Measurements from ENCODE around the gene FSTL5.

The FSTL5 gene

DNA sequence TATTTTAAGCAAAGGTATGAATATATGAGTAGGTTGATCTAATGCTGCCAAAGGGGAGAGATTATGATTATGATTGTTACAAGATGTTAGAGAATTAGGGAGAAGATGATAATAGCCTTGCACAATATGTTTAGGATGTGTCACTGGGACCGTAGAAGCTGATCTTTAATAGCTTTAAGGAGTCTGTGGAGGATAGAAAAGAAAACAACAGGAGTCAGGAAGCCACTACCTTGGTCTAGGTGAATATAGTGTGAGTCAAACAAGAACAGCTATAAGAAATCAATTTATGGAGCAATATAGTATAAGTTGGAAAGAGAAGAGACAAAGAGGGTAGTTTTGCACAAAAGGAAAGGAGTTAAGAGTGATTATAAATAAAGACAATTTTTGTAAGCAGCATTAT lies 232.7 kb downstream of the FSTL5 start:
- DNase-seq: no peak

DNA sequence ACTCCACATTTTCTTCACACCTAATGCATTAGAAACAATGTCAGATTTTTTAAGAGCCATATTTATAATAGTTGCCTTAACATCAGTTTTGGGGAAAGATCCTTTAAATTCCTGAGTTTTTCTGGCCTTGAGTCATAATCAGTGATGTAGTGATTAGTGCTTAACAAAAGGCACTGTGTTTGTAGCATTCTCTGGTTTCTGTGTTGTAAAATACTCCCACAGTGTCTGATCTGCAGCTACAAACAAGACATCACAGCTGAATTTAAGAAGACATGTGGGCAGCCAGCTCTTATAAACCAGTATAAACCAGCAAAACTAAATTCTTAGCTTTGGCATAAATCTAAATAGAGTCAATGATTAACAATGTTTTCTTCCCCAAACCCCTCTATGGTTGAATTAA lies 233.8 kb downstream of the FSTL5 start:
- no peak for DNase-seq

DNA sequence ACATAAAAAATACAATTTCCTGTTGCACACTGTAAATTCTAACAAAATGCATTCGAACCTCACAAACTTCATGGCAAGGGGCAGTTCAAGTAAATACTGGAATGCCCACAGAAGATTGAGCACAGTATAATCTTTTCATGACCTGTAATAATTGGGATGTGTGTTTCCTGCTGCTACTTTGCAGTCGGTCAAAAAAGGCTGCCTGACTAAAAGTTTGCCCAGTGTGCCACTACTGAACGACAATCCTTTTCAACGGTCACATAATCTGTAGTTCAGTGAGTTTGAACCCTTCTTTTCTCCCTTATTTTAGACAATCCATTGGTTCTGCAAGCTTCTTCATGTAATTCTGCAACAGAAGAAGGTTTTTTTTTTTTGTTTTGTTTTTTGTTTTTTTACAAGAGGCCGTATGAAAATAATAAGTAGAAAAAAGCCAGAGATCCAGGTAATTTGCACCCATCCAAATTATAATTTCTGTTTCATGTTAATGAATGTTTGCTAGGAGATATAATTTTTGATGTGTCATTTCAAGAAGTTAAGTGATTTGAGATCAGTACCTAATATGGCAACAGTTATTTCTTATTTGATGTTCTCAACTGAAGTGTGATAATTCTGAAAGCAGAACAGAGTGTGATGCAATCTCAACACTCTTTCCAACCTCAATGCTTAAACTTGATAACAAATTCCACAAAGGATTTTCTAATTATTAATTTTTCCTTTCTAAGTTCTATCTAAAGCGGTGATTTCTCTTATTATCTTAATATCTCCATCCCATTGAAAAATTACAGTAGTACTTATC lies 237.6 kb downstream of the FSTL5 start:
- DNase-seq: no peak

DNA sequence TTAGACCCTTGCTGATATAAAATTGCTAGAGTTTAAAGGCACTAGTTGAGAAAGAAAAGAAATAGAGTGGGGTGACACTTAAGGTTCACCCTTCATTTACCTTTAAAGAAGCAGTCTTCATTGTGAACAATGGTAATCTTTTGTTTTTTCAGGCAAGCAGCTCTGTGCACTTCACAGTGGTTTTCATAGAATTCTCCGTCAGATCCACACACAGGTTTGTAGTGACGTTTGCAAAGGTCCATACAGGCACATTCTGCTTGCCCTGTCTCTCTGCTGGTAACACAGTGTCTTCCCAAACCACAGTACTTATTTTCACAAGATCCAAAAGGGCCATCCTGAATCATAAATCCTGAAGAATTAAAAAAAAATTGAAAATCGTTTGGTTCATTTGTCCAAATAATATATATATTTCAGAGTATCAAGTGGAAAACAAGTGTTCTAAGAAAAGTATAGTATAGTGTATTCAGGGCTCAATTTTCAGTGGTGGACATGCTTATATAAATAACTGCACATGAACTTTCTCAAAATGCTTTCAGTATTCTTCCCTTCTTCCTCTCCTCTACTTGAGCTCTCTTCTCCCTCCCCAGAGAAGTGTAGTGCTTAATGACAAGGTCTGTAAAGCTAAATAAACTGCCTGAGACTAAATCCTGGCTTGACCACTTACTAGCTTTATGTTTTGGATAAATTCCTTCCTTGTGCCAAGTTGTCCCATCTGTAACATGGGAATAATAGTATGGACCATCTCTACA lies 243.3 kb downstream of the FSTL5 start:
- DNase-seq: no peak

DNA sequence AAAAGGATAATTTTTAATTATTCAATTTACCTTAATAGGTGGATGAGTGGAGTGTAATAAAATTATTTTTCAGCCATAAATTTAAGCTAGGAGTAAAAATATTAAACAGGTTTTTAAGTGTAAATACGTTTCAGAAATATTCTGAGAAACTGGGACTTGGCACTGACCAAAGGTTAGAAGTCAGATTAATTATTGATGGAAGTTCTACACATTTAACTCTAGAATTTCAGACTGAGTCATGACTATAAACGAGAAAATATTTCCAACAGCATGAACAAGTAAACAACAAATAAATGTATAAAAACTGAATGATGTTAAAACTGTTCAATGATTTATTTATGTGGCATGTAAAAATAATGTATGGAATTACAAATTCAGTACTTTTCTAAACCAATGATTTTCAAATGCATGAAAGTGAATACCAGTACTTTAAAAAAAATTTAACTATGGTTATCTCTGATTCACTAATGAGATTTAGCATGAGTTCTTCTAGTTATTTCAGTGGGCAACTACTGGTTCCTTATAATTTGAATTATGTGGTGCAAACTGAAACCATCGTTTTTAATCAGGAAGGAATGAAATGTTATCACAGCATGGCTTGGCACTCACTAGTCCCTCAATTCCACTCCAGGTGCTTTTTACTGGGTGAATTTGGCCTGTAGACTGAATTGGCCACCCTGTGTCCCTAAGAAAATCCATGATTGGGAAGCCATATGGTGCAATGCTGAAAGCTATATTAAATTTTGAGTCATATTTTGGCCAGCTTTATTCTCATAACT lies 244.2 kb downstream of the FSTL5 start:
- no peak for DNase-seq

DNA sequence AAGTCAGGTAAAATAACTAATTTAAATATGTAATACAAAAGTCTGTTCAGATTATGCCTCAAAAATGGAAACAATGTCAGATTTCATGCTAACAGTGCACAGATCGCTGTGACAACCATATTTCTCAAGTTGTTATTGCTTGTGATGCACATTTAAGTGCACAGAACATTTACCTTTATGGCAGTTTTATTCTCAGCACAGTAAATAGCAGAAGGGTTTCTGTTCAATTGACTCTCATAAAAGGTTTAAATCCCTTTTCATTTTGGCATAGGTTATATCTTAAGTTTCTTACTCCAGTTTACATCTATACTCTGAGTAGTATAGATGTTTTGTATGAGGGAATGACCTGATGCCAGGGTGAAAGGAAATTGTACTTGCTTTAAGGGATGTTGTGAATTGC lies 247.8 kb downstream of the FSTL5 start:
- DNase-seq: no peak

DNA sequence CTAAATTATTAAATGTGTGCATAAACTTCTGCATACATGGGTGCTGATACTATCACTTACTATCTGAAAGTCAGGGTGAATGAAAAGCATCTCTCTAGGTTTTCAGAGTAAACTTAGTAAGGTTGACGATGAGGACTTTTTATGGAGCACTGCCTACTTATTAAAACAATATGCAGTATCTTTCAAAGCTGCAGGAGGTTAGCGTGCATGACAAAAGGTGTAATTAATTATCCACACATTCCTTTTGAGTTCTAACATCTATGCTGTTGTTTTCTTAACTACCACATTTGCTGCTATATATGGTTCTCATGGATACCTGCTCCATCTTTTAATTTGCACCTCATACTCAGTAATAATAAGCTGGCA lies 256.2 kb downstream of the FSTL5 start:
- DNase-seq: no peak

DNA sequence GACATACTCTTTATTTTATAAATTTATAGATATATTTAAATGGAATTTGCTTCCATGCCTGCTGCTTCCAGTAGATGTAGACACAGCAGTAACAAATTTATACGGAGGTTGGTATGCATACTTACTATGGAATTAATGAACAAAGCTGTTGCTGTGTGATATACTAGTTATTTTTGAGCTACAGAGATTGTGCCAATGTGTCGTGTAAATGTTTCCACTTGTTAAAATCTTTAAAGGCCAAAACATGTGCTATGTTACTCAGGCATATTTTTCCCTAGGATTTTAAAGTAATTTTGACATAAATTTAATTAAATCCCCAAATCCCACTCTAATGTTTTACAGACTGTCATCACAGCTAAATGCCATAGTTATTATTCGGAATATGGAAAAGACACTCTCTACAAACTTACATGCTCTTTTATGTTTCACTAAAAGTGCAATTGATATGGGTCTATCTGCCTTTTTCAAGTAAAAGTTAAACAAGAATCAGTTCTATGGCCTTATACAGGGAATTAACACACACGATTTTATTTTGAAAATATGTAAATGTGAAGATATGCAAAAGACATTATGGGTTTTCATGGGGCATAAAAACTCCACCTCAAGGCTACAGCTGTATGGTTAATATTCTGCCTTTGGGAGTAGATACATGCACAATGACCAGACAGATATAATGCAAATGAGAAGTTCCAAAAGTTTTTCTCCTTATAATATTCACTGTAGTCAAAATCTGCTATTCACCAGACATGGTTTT lies 256.8 kb downstream of the FSTL5 start:
- DNase-seq: no peak

DNA sequence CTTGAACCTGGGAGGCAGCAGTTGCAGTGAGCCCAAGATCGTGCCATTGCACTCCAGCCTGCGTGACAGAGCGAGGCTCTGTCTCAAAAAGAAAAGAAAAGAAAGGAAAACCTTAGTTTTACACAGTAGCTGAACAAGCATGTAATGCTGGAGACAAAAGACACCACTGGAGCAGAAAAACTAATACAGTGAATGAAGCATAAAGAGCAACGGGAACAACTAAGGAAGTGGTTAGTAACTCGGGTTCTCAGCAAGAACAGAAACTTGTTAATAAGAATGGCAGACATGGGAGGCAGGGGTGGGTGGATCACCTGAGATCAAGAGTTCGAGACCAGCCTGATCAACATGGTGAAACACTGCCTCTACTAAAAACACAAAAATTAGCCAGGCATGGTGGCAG lies 263.7 kb downstream of the FSTL5 start:
- DNase-seq: no peak

DNA sequence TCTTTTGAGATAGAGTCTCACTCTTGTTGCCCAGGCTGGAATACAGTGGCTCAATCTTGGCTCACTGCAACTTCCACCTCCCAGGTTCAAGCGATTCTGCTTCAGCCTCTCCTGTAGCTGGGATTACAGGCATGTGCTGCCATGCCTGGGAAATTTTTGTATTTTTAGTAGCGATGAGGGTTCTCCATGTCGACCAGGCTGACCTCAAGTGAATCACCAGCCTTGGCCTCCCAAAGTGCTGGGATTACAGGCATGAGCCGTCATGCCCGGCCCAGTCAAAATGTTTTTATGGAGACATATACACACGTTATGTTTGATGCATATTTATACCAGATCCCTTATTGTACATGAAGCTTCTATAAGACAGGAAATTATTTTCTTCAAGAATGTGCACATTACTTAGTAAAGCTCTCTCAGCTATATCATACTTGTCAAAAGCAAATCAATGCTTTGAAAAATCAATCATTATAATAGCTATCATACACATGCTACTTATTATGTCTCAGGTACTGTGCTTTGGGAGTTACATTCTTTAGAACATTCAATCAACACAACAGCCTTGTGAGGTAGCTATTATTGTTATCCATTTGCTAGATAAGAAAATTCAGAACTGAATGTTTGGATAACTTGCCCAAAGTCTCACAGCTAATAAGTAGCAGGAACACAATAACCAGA lies 269.2 kb downstream of the FSTL5 start:
- DNase-seq: no peak

DNA sequence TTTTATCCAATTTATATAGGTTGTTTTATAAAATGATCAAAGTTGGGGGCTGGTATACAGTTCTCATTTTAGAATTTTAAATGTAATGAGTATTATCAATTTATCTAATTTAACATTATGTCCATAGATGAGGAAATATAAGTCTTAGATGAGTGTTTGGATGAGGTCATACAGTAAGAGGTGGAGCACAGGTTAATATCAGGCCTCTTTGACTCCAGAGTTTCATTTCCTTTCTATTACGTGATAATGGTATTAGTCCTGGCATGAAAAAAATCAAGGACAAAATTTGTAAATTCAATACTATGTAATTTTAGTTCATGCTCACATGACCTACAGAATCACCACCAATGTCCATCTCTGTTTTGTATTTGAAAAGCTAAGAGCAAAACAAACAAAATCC lies 269.8 kb downstream of the FSTL5 start:
- no peak for DNase-seq

DNA sequence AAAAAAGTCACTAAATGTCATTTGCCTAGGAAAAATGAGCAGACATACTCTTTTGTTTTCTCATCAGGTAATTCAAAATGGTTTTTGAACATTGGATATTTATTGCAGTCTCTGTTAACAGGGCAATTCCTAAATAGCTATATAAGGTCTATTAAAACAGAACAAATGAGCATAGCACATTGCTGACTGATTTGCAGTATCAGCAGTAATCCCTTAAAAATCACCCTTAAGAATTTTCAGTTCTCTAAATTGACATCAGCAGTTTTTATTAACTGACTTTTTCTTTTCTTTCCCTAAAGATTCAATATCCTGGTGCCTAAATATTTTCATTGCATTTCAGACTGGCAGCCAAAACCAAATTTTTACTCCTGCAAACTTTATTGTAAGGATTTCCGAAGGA lies 270.2 kb downstream of the FSTL5 start:
- DNase-seq: no peak

DNA sequence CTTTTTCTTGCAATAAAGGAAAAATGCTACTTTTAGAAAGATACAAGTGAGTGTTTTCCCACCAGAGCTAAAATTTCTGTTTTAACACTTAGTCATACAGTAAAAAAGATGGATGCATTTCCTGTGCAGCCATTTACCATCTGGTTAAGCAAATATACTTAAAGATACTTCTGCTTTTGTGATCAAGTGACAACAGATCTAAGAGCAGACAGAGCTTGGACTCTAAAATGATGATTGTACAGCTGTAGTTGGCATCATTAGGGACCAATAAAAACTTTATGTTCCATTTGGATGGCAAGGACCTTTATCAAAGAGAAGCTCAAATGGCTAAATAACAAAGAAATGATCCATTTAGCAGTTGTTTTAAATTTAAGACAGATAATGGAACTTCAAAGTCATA lies 270.8 kb downstream of the FSTL5 start:
- no peak for DNase-seq

DNA sequence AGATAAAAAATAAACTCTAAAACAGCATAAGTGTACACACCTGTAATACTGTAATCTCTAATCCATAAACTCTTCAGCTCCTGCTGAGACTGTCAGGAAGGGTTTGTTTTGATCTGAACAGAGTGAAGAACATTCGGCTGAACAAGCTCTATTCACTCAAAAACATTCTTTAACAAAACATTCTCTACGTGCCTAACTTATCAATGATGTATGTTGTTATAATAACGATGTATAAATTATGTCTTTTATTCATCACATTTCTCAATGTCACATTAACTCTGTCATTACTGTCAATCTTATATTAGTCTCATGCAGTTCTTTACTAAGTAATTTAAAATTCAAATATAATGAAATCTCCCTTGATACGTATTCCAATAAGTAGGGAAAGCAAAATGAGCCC lies 280.6 kb downstream of the FSTL5 start:
- no peak for DNase-seq

DNA sequence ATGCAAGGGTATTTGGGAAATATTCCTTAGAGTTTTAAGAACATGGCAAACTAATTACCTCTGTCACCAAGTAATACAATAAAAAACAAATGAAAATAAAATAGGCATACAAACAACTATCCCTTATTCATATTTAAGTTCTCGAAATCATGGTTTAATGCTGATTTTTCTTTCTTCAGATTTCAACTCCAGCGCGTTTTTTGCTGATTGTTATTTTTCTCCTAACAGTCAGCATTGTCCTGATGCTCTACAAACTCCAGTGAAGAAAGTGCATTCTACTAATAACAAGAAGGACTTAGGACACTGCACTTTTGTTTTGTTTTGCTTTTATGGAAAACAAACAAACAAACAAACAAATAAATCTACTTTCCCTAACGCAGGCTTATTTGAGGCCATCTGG lies 282.4 kb downstream of the FSTL5 start:
- no peak for DNase-seq

DNA sequence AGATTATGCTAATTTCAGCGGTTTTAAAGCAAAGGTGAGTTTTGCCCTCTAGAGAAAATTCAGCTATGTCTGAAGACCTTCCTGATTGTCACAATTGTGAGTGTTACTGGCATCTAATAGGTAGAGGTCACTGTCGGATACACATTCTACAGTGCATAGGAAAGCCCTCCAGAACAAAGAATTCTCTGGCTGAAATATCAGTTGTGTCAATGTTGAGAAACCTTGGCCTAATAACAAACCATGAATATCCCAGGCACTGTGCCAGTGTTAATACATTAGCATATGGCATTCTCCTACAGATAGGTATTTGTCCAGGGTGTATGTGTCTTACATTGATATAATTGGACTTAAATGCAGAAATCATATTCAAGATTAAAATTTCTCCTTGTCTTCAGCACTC lies 294.3 kb downstream of the FSTL5 start:
- DNase-seq: no peak

DNA sequence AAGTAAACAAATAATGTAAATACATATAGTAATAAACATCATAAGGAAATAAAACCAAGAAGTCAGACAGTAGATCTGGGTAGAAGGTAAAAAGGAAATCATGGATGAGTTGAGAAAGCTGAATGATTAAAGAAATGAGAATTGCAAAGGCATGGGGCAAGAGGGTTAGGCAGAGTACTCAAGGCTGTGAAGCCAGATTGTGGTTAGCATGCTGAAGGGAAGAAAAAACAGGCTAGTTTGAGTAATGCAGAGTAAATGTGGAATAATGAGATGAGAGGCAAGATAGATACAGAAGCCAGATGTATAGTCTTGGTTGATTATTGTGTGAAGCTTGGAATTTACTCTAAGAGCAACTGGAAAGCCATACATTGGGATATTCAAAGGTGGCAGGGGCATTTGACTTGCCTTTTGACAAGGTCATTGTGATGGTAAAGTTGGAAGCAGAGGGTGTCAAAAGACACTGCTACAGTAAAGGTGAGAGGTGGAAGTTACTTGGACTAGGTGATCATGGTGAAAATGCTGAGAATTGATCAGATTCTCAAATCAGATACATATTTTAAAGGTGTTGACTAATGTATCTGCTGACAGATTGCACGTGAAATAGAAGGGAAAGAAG lies 307.0 kb downstream of the FSTL5 start:
- DNase-seq: no peak

DNA sequence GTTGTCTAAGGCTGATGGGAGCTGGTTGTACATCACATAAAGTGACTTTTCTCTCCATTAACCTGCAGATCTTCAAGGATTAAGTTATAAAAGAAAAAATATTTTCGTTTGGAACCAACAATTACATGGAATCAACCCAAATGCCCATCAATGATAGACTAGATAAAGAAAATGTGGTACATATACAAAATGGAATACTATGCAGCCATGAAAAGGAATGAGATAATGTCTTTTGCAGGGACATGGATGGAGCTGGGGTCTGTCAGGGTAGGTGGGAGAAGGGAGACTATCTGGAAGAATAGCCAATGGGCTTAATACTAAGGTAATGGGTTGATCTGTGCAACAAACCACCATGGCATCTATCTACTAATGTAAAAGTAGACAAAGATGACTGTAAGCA lies 313.2 kb downstream of the FSTL5 start:
- DNase-seq: no peak

DNA sequence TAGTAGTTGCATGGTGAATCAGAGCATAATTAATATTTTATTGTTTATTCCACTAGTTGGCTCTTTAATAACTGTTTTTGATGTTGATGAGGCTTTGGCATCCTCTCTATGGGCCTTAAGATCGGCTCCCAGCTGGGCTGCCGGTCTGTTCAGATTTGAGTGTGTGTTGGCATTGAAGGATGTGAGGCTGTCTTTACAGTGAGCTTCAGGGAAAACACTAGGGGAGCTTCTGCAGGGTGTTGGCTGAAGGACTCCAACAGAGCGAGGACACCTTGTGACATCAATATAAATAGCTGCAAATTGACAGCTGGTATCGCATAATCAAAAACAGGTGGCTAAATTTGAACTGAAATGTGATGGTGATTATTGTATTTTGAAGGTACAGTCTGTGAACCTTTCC lies 322.0 kb downstream of the FSTL5 start:
- DNase-seq: no peak

DNA sequence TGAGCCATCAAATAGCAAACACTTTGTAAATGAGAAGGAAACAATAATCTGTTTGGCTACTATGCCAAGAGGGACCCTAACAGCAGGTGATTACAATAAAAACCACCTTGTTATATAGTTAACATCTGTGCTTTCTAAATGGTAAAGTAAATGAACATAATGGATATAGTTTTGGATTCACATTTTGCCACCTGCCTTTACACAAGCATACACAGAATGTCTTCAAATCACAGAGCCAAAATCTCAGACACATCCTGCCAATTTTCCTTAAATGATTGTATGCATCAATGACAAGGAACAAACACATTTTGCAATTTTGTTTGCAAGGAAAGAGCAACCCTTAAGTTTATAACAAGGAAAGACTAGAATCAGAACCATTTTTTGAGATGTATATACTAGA lies 334.2 kb downstream of the FSTL5 start:
- no peak for DNase-seq

DNA sequence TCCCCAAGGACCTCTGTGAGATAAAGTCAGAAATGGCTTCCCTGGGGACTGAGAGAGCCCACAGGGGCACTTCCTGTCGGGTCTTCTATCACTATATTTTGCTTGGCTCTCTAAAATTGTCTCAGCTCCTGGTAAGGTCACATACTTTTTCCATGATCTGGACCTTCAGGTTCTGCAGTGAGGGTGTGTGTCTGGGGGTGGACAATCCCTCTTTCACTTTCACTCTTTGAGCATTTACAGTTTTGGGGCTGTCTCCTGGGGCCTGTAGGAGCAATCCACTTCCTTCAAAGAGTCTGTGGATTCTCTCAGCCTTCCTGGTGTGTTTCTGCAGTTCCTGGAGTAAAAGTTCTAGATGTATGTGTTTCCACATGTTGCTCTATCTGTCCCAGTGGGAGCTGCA lies 335.7 kb downstream of the FSTL5 start:
- DNase-seq: no peak

DNA sequence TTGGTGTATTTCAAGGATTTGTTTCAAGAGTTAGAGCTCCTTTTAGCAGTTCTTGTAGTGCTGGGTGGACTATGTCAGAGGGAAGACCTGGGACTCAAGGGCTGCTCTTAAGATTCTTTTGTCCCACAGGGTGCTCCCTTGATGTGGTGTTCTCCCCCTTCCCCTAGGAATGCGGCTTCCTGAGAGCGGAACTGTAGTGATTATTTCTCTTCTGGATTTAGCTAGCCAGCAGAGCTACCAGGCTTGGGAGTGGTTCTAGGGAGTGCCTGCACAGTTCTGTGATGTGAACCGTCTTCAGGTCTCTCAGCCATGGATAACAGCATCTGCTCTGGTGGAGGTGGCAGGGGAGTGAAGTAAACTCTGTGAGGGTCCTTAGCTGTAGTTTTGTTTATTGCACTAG lies 336.8 kb downstream of the FSTL5 start:
- DNase-seq: no peak
